ENCODE results near the gene TCOF1. TPM values are rescaled to one million over a fixed set of nuclear protein-coding genes. Genes with fewer than 3 reads are reported as not detected.
A peak's percentile ranks its signal among the peaks of the same experiment; 100 is the strongest.

The TCOF1 gene
- total and polyA plus RNA-seq, 2 donors from 2014 or later: 12.2 to 23.5 TPM

GRCh38 chr5:150349681-150350275 lies 7.7 kb upstream of the TCOF1 start:
- Histone ChIP-seq H3K27me3 (ENCODE audit: control insufficient read depth, insufficient read depth, low read length) (no peaks in the 10 kb centered on the region), H3K4me3 (ENCODE audit: low read length in 3 of 3) (no peak overlapping the region), H3K4me1 (ENCODE audit: control insufficient read depth in 2 of 3, insufficient read depth in 2 of 3, low read depth in 1 of 3, low read length in 3 of 3) (peaks cover 0 to 19% (median 12%) of the 10 kb centered on the region in 3 donors), H3K9me3 (ENCODE audit: control insufficient read depth in 2 of 3, insufficient read depth in 1 of 3, low read length in 3 of 3) (no peaks in the 10 kb centered on the region), H3K9ac (ENCODE audit: low read length in 3 of 3) (no peak overlapping the region), H3K36me3 (ENCODE audit: control insufficient read depth in 2 of 3, insufficient read depth in 3 of 3, low read length in 3 of 3) (no peaks in the 10 kb centered on the region), H3K27ac (ENCODE audit: low read depth in 2 of 2, low read length in 2 of 2) (no peak overlapping the region)
- intact Hi-C loops (cut with DNase I): no loop called here
- no peak for FAIRE-seq
- peak in 1 of 5 donors; percentile 61 for DNase-seq
- no peak for TF ChIP-seq CTCF (IDR thresholded peaks at IDR 0.05; ENCODE audit: borderline replicate concordance, extremely low read depth, insufficient read depth)

GRCh38 chr5:150350524-150351344 lies 6.8 kb upstream of the TCOF1 start:
- peak; percentile 57 for FAIRE-seq
- DNase-seq: peak; percentile 78 to 88 (median 87)
- peaks cover 0 to 19% (median 12%) of the 10 kb centered on the region in 3 donors for H3K4me1 ChIP-seq (ENCODE audit: control insufficient read depth in 2 of 3, insufficient read depth in 2 of 3, low read depth in 1 of 3, low read length in 3 of 3)
- peak; percentile 66 for TF ChIP-seq CTCF (IDR thresholded peaks at IDR 0.05; ENCODE audit: borderline replicate concordance, extremely low read depth, insufficient read depth)
- H3K9ac ChIP-seq (ENCODE audit: low read length in 3 of 3): no peak overlapping the region
- intact Hi-C loops (cut with DNase I): no loop called here
- no peaks in the 10 kb centered on the region for H3K36me3 ChIP-seq (ENCODE audit: control insufficient read depth in 2 of 3, insufficient read depth in 3 of 3, low read length in 3 of 3)
- no peak overlapping the region for H3K4me3 ChIP-seq (ENCODE audit: low read length in 3 of 3)
- no peaks in the 10 kb centered on the region for H3K27me3 ChIP-seq (ENCODE audit: control insufficient read depth, insufficient read depth, low read length)
- peak overlapping the region in 1 of 2 donors; percentile 23 for H3K27ac ChIP-seq (ENCODE audit: low read depth in 2 of 2, low read length in 2 of 2)
- no peaks in the 10 kb centered on the region for H3K9me3 ChIP-seq (ENCODE audit: control insufficient read depth in 2 of 3, insufficient read depth in 1 of 3, low read length in 3 of 3)

GRCh38 chr5:150352244-150353031 lies 5.1 kb upstream of the TCOF1 start:
- Histone ChIP-seq H3K36me3 (ENCODE audit: control insufficient read depth in 2 of 3, insufficient read depth in 3 of 3, low read length in 3 of 3) (no peaks in the 10 kb centered on the region), H3K27me3 (ENCODE audit: control insufficient read depth, insufficient read depth, low read length) (no peaks in the 10 kb centered on the region), H3K27ac (ENCODE audit: low read depth in 2 of 2, low read length in 2 of 2) (peak overlapping the region in 1 of 2 donors; percentile 33), H3K4me1 (ENCODE audit: control insufficient read depth in 2 of 3, insufficient read depth in 2 of 3, low read depth in 1 of 3, low read length in 3 of 3) (peaks cover 0 to 21% (median 21%) of the 10 kb centered on the region in 3 donors), H3K9ac (ENCODE audit: low read length in 3 of 3) (no peak overlapping the region), H3K4me3 (ENCODE audit: low read length in 3 of 3) (no peak overlapping the region), H3K9me3 (ENCODE audit: control insufficient read depth in 2 of 3, insufficient read depth in 1 of 3, low read length in 3 of 3) (no peaks in the 10 kb centered on the region)
- TF ChIP-seq CTCF (IDR thresholded peaks at IDR 0.05; ENCODE audit: borderline replicate concordance, extremely low read depth, insufficient read depth): no peak
- DNase-seq: peak in 1 of 5 donors; percentile 10
- intact Hi-C loops (cut with DNase I): no loop called here
- no peak for FAIRE-seq
